GM12878 (cell line): Measurements from ENCODE around the gene CHAF1A. TPM values are rescaled to one million over a fixed set of nuclear protein-coding genes. Genes with fewer than 3 reads are reported as not detected.
A peak's percentile ranks its signal among the peaks of the same experiment; 100 is the strongest.

Experiments used
- ATAC-seq: fragments of 200-7000 bp; cut with Tn5 transposase; 3 replicates; pipeline ENCODE4 v1.9.1; 2020; ENCODE audit warnings: mild to moderate bottlenecking, moderate library complexity
- BruUV-seq: library from RNA; stranded (reverse); fragments of 400-500 nt; replicated peaks from 2 replicates; lab custom pipeline; 2021; lab: Mats Ljungman, UMichigan
- CTCF ChIA-PET: fragments of 300-600 bp; sonication (Branson Sonifier 250); formaldehyde crosslinking; extraction: SDS; loops from one replicate; lab custom pipeline; 2021; ENCODE audit warnings: inconsistent platforms; lab: Yijun Ruan, JAX
- POLR2A ChIA-PET: fragments of 350-600 bp; formaldehyde crosslinking; extraction: SDS; loops from one replicate; lab custom pipeline; 2021; ENCODE audit warnings: inconsistent platforms; lab: Charles Lee
- RAD21 ChIA-PET: fragments of 300-600 bp; sonication (Branson Sonifier 250); formaldehyde crosslinking; loops from one replicate; lab custom pipeline; 2023; ENCODE audit warnings: antibody characterized with exemption; ENCODE audit not compliant: unreplicated experiment; lab: Charles Lee
- SMC1A ChIA-PET: fragments of 300-600 bp; sonication (Branson Sonifier 250); formaldehyde crosslinking; loops from one replicate; lab custom pipeline; 2023; ENCODE audit not compliant: unreplicated experiment, uncharacterized antibody; lab: Charles Lee
- DNase-seq: peaks from one replicate; pipeline ENCODE4 v3.0.0-alpha.2; 2011; ENCODE audit warnings: low read depth, low spot score
- FAIRE-seq: peaks from 3 replicates; lab custom pipeline; 2011; peaks lifted over from hg19 to GRCh38; lab: Jason Lieb, UNC
- H2AFZ ChIP-seq: 2 replicates; pipeline ENCODE4 v1.6.0; 2011; ENCODE audit warnings: low read depth, low read length, control low read depth; ENCODE audit not compliant: control insufficient read depth
- H3K27ac ChIP-seq: 2 replicates; pipeline ENCODE4 v1.5.1; 2011; ENCODE audit warnings: control low read depth; ENCODE audit not compliant: control insufficient read depth, insufficient read depth
- H3K27me3 ChIP-seq, 2 experiments: replicated peaks in 1 of 2; 2 replicates each; pipeline versions ENCODE4 v1.6.0 to v1.6.1; 2011; ENCODE audit warnings: low read length in 1 of 2; ENCODE audit not compliant: control insufficient read depth in 2 of 2, insufficient read depth in 2 of 2
- H3K36me3 ChIP-seq, 2 experiments: 2 replicates each; pipeline ENCODE4 v1.5.1; 2011; ENCODE audit warnings: low read length in 1 of 2; ENCODE audit not compliant: control insufficient read depth in 2 of 2, insufficient read depth in 2 of 2
- H3K4me1 ChIP-seq: 2 replicates; pipeline ENCODE4 v1.6.1; 2011; ENCODE audit warnings: mild to moderate bottlenecking, low read length, moderate library complexity, mixed read lengths; ENCODE audit not compliant: control insufficient read depth, insufficient read depth
- H3K4me2 ChIP-seq: 2 replicates; pipeline ENCODE4 v1.6.0; 2011; ENCODE audit warnings: control low read depth; ENCODE audit not compliant: control insufficient read depth, insufficient read depth
- H3K4me3 ChIP-seq: fragments of 200-600 bp; sonication (generic); 2 replicates; pipeline ENCODE4 v1.5.1; 2016
- H3K79me2 ChIP-seq: 2 replicates; pipeline ENCODE4 v1.6.0; 2011; ENCODE audit warnings: low read length; ENCODE audit not compliant: control insufficient read depth, insufficient read depth
- H3K9ac ChIP-seq: 2 replicates; pipeline ENCODE4 v1.8.0; 2011; ENCODE audit warnings: low read length, control low read depth, mixed read lengths; ENCODE audit not compliant: control insufficient read depth, insufficient read depth
- H3K9me3 ChIP-seq: replicated peaks from 3 replicates; pipeline ENCODE4 v1.5.1; 2011; ENCODE audit warnings: mild to moderate bottlenecking, low read length; ENCODE audit not compliant: control insufficient read depth, insufficient read depth
- H4K20me1 ChIP-seq: 2 replicates; pipeline ENCODE4 v1.6.0; 2011; ENCODE audit not compliant: control insufficient read depth, insufficient read depth
- BCL3 ChIP-seq: IDR thresholded peaks from 2 replicates; pipeline ENCODE4 v1.6.1; 2011; ENCODE audit warnings: borderline replicate concordance, low read depth, mild to moderate bottlenecking, moderate library complexity, low read length; ENCODE audit not compliant: insufficient read depth, poor library complexity, severe bottlenecking
- EP300 ChIP-seq, 2 experiments: fragments of 150-350 bp in 1 of 2; IDR thresholded peaks; 2 replicates each; pipeline ENCODE4 v1.6.1; 2011 to 2012; ENCODE audit warnings: low read depth in 2 of 2, low read length in 2 of 2, borderline replicate concordance in 1 of 2, improper control_type of control experiment in 1 of 2, inconsistent platforms in 1 of 2; ENCODE audit not compliant: control insufficient read depth in 1 of 2
- HDAC2 ChIP-seq: fragments of 200-600 bp; sonication (generic); IDR thresholded peaks from 2 replicates; pipeline ENCODE4 v1.6.1; 2017
- POLR2A ChIP-seq: IDR thresholded peaks from 2 replicates; pipeline ENCODE4 v1.6.1; 2011; ENCODE audit warnings: low read depth, mild to moderate bottlenecking, low read length
- POLR2AphosphoS2 ChIP-seq: IDR thresholded peaks from 2 replicates; pipeline ENCODE4 v1.6.1; 2011; ENCODE audit warnings: low read depth, mild to moderate bottlenecking, low read length, improper control_type of control experiment, moderate library complexity
- WGBS: methylation state at CpG from one replicate; pipeline ENCODE4 v1.1.6; 2016; ENCODE audit warnings: low lambda C conversion rate; ENCODE audit not compliant: insufficient replicate concordance, insufficient coverage; ENCODE audit errors: missing lambda C conversion rate; 5-methylcytosine and 5-hydroxymethylcytosine counted together
- in situ Hi-C: fragments of 300-500 bp; cut with MboI; formaldehyde crosslinking; loops from 9 replicates; pipeline ENCODE4 v1.14.3; 2018; ENCODE audit warnings: mixed read lengths
- intact Hi-C: fragments of 100-400 bp; cut with micrococcal nuclease; formaldehyde crosslinking; loops from one replicate; pipeline ENCODE4 v1.14.2; 2022; ENCODE audit not compliant: unreplicated experiment
- polyA plus RNA-seq, 11 experiments: library from polyadenylated mRNA; depleted of rRNA in 4 of 11; unstranded in 6 of 11; stranded (reverse) in 5 of 11; fragments of >200 nt; fragmentation: Nextera tagmentation in 4 of 11; fragmentation: Illumina TruSeq in 1 of 11; extraction: Ambion mirVana in 4 of 11; extraction: Trizol in 1 of 11; gene quantifications; 1 replicate in 1 of 11; 2 replicates in 10 of 11; pipeline versions ENCODE4 v1.2.1 to v1.2.3, GENCODE V29; 2011 to 2016; ENCODE audit warnings: inconsistent platforms in 2 of 11, missing spikeins in 2 of 11, low read depth in 1 of 11
- total RNA-seq, 4 experiments: library from RNA; depleted of rRNA in 3 of 4; stranded (reverse); fragments of >200 nt in 3 of 4; fragmentation: Illumina TruSeq in 1 of 4; extraction: Trizol in 1 of 4; gene quantifications; 2 replicates each; pipeline versions ENCODE4 v1.2.1 to v1.2.3, GENCODE V29; 2013 to 2021
- TF ChIP-seq, protein P1 (sequence below): IDR thresholded peaks from 2 replicates; pipeline ENCODE4 v1.6.1; 2012; ENCODE audit warnings: low read depth, low read length, improper control_type of control experiment

The CHAF1A gene
- total and polyA plus RNA-seq, 10 of the 15 experiments (the other 5 are each of a cell fraction or from before 2014, with no cell fraction given) = 1.3 to 69.1 (median 34.2) TPM

DNA sequence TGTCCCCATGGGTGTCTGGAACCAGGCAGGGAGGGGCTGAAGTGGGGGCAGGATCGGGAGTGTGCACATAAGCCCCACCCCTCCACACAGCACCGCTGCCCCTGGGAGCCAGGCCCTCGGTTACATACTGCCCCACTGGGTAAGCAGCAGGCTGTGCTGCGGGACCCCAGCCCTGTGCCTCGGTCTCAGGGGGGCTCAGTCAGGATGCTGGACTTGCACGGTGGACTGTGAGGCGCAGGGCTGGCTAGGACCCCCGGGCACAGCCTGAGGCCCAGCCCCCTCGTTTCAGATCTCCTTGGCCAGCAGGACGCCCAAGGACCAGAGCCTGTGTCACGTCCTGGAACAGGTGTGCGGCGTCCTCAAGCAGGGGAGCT lies 42.8 kb upstream of the CHAF1A start:
- Histone ChIP-seq H3K27me3 (no peaks in the 10 kb centered on the region), H3K4me1 (no peaks in the 10 kb centered on the region), H3K36me3 (peaks cover 19 to 38% of the 10 kb centered on the region in 2 experiments; a peak in 3 of 4 replicates), H3K4me3 (no peak overlapping the region)
- ChIA-PET RAD21 (no interaction called here), CTCF (no interaction called here)
- no peak; the same call in 2 of the 3 replicates for ATAC-seq
- intact Hi-C loops = no loop called here
- TF ChIP-seq EP300 (IDR thresholded peaks at IDR 0.05; ENCODE audit: borderline replicate concordance in 1 of 2, control insufficient read depth in 1 of 2, low read depth in 2 of 2, low read length in 2 of 2) (no peak), POLR2A (peak; percentile 60), BCL3 (peak; percentile 23)
- TF ChIP-seq, all 136 proteins: peak for 2
- Histone ChIP-seq H3K9ac (no peak overlapping the region), H3K79me2 (no peaks in the 10 kb centered on the region), H3K27ac (no peak overlapping the region), H4K20me1 (no peaks in the 10 kb centered on the region), H2AFZ (no peak overlapping the region), H3K4me2 (no peak overlapping the region), H3K9me3 (no peaks in the 10 kb centered on the region)
- in situ Hi-C loops = no loop called here
- no peak for DNase-seq
- ChIA-PET POLR2A (no interaction called here), SMC1A (no interaction called here)
- no peak for FAIRE-seq
- no TSS peak for BruUV-seq
- WGBS = 68% methylated on average over 9 of the region's 13 CpGs

GRCh38 chr19:4360081-4360569 lies 42.3 kb upstream of the CHAF1A start:
- DNase-seq = no peak
- H3K27me3 ChIP-seq = no peaks in the 10 kb centered on the region
- in situ Hi-C loops = no loop called here

More at GRCh38 chr19:4360081-4360569, 42.3 kb upstream of the CHAF1A start:
- CTCF ChIA-PET = no interaction called here
- 0 out of 2 replicates have a peak, but pooled peaks have one; percentile 36 for TF ChIP-seq POLR2AphosphoS2
- no peak for TF ChIP-seq HDAC2
- TF ChIP-seq, protein P1, sequence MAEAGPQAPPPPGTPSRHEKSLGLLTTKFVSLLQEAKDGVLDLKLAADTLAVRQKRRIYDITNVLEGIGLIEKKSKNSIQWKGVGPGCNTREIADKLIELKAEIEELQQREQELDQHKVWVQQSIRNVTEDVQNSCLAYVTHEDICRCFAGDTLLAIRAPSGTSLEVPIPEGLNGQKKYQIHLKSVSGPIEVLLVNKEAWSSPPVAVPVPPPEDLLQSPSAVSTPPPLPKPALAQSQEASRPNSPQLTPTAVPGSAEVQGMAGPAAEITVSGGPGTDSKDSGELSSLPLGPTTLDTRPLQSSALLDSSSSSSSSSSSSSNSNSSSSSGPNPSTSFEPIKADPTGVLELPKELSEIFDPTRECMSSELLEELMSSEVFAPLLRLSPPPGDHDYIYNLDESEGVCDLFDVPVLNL = no peak
- Histone ChIP-seq H3K36me3 (peaks cover 19 to 40% of the 10 kb centered on the region in 2 experiments; a peak in 3 of 4 replicates), H3K9ac (no peak overlapping the region), H4K20me1 (no peaks in the 10 kb centered on the region), H2AFZ (no peak overlapping the region), H3K4me1 (no peaks in the 10 kb centered on the region), H3K4me2 (no peak overlapping the region), H3K9me3 (no peaks in the 10 kb centered on the region), H3K27ac (no peak overlapping the region), H3K4me3 (no peak overlapping the region), H3K79me2 (no peaks in the 10 kb centered on the region)
- intact Hi-C loops = no loop called here
- RAD21 ChIA-PET = no interaction called here
- POLR2A ChIA-PET = no interaction called here
- BruUV-seq = no TSS peak
- SMC1A ChIA-PET = no interaction called here
- FAIRE-seq (no peak), ATAC-seq (no peak)
- 86% methylated on average over 9 of the region's 9 CpGs for WGBS
